GM13977 (cell line): Measurements from ENCODE around the gene HSD11B2.

Experiments used
- DNase-seq: peaks from one replicate; pipeline ENCODE4 v3.0.0; 2012; ENCODE audit warnings: low spot score
- in situ Hi-C: fragments of 300-500 bp; cut with MboI; formaldehyde crosslinking; loops from one replicate; pipeline ENCODE4 v1.12.0; 2022; ENCODE audit warnings: low sequenced_read_pairs, low pct_unique_long_range_greater_than_20kb, mixed read lengths, inconsistent platforms; ENCODE audit not compliant: unreplicated experiment
- TF ChIP-seq, protein P1 (sequence below): IDR thresholded peaks from 2 replicates; pipeline ENCODE4 v1.5.1; 2012; ENCODE audit warnings: mild to moderate bottlenecking, control low read depth; ENCODE audit not compliant: insufficient read depth; ENCODE audit errors: extremely low read depth, missing control alignments

HSD11B2 gene

DNA sequence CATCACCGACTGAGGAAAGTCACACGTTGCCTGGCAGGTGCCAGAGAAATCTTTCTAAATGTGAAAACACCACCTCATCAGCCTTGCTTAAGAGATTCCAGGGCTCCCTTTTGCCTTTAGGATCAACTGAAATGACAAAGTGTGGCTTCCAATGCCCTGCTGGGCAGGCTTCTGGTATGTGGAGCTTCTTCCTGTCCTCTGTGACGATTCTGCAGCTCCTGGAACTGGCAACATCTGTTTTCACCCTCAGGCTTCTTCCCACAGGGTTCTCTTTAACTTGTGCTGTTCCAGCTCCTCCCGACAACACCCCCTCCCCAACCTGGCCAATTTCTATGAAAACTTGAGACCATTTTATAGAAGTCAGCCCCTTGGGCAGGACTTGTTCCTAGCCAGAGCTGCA, 9.9 kb upstream of the HSD11B2 start:
- TF ChIP-seq, protein P1, sequence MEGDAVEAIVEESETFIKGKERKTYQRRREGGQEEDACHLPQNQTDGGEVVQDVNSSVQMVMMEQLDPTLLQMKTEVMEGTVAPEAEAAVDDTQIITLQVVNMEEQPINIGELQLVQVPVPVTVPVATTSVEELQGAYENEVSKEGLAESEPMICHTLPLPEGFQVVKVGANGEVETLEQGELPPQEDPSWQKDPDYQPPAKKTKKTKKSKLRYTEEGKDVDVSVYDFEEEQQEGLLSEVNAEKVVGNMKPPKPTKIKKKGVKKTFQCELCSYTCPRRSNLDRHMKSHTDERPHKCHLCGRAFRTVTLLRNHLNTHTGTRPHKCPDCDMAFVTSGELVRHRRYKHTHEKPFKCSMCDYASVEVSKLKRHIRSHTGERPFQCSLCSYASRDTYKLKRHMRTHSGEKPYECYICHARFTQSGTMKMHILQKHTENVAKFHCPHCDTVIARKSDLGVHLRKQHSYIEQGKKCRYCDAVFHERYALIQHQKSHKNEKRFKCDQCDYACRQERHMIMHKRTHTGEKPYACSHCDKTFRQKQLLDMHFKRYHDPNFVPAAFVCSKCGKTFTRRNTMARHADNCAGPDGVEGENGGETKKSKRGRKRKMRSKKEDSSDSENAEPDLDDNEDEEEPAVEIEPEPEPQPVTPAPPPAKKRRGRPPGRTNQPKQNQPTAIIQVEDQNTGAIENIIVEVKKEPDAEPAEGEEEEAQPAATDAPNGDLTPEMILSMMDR, result no peak
- in situ Hi-C loops, result no loop called here
- no peak for DNase-seq

GRCh38 chr16:67423015-67423414, 7.9 kb upstream of the HSD11B2 start:
- no peak for DNase-seq
- TF ChIP-seq, protein P1, result no peak
- in situ Hi-C loops, result no loop called here

GRCh38 chr16:67423611-67424260, 7.2 kb upstream of the HSD11B2 start:
- no peak for DNase-seq
- TF ChIP-seq, protein P1, result no peak
- in situ Hi-C loops, result no loop called here

- TF ChIP-seq, protein P1, result no peak
- DNase-seq, result no peak
- in situ Hi-C loops, result no loop called here
Measured at GRCh38 chr16:67424261-67424615, 6.7 kb upstream of the HSD11B2 start.

GRCh38 chr16:67425061-67425460, 5.9 kb upstream of the HSD11B2 start:
- in situ Hi-C loops, result no loop called here

DNA sequence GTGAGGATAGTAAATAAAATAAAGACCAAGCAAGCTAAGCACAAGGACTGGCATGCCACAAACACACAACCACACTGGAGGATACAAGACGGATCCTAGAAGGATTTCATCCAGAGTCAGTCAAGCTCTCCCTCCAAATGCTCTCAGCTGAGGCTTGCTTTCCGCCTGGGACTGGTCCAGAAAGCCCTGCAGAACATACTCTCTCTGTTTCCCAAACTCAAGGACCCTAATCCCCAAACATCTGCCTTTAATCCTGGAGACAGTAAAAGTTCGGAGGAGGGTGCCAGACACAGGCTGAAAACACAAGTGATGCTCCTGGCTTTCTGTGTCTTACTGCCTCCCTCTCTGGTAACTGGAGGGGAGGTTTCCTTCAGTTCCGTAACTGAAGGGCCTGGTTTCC, 5.3 kb upstream of the HSD11B2 start:
- in situ Hi-C loops, result no loop called here
- TF ChIP-seq, protein P1, result no peak
- no peak for DNase-seq

More at GRCh38 chr16:67425061-67425460, 5.9 kb upstream of the HSD11B2 start:
- no peak for DNase-seq
- TF ChIP-seq, protein P1, result no peak
